Kidney epithelial cell (primary cell): ENCODE measurements around the gene LBX2. TPM values are rescaled to one million over a fixed set of nuclear protein-coding genes. Genes with fewer than 3 reads are reported as not detected.

Experiments used
- DNase-seq: peaks from one replicate; pipeline ENCODE4 v3.0.0-alpha.2; 2010; ENCODE audit warnings: low read depth
- H3K27me3 ChIP-seq: 2 replicates; pipeline ENCODE4 v1.6.0; 2011; ENCODE audit warnings: low read length; ENCODE audit not compliant: control insufficient read depth, insufficient read depth
- H3K36me3 ChIP-seq: 2 replicates; pipeline ENCODE4 v1.5.1; 2011; ENCODE audit warnings: low read length; ENCODE audit not compliant: control insufficient read depth, insufficient read depth
- H3K4me3 ChIP-seq: 2 replicates; pipeline ENCODE4 v1.5.1; 2011; ENCODE audit warnings: low read depth, mild to moderate bottlenecking, control low read depth, low read length
- total RNA-seq: library from RNA; depleted of rRNA; stranded (reverse); fragments of >200 nt; gene quantifications from 2 replicates; pipeline ENCODE4 v1.2.3, GENCODE V29; 2015
- TF ChIP-seq, protein P1 (sequence below): IDR thresholded peaks from 2 replicates; pipeline ENCODE4 v1.5.1; 2011; ENCODE audit warnings: mild to moderate bottlenecking, moderate library complexity, low read length, control low read depth, inconsistent platforms; ENCODE audit not compliant: insufficient read depth, poor library complexity, severe bottlenecking

Gene LBX2
- total RNA-seq, 1 donor from 2014 or later: 1.9 TPM

GRCh38 chr2:74533464-74533863, 34.1 kb upstream of the LBX2 start:
- Histone ChIP-seq H3K36me3 (no peaks in the 10 kb centered on the region), H3K4me3 (no peak overlapping the region), H3K27me3 (no peaks in the 10 kb centered on the region)
- TF ChIP-seq, protein P1, sequence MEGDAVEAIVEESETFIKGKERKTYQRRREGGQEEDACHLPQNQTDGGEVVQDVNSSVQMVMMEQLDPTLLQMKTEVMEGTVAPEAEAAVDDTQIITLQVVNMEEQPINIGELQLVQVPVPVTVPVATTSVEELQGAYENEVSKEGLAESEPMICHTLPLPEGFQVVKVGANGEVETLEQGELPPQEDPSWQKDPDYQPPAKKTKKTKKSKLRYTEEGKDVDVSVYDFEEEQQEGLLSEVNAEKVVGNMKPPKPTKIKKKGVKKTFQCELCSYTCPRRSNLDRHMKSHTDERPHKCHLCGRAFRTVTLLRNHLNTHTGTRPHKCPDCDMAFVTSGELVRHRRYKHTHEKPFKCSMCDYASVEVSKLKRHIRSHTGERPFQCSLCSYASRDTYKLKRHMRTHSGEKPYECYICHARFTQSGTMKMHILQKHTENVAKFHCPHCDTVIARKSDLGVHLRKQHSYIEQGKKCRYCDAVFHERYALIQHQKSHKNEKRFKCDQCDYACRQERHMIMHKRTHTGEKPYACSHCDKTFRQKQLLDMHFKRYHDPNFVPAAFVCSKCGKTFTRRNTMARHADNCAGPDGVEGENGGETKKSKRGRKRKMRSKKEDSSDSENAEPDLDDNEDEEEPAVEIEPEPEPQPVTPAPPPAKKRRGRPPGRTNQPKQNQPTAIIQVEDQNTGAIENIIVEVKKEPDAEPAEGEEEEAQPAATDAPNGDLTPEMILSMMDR: no peak
- DNase-seq: no peak

GRCh38 chr2:74532222-74532621, 32.8 kb upstream of the LBX2 start:
- DNase-seq: no peak

GRCh38 chr2:74531666-74532065, 32.3 kb upstream of the LBX2 start:
- no peaks in the 10 kb centered on the region for H3K27me3 ChIP-seq
- DNase-seq: no peak
- TF ChIP-seq, protein P1: no peak
- peaks cover 3% of the 10 kb centered on the region for H3K36me3 ChIP-seq
- no peak overlapping the region for H3K4me3 ChIP-seq

More at GRCh38 chr2:74532222-74532621, 32.8 kb upstream of the LBX2 start:
- Histone ChIP-seq H3K27me3 (no peaks in the 10 kb centered on the region), H3K36me3 (no peaks in the 10 kb centered on the region), H3K4me3 (no peak overlapping the region)
- TF ChIP-seq, protein P1: peak; percentile 29

DNA sequence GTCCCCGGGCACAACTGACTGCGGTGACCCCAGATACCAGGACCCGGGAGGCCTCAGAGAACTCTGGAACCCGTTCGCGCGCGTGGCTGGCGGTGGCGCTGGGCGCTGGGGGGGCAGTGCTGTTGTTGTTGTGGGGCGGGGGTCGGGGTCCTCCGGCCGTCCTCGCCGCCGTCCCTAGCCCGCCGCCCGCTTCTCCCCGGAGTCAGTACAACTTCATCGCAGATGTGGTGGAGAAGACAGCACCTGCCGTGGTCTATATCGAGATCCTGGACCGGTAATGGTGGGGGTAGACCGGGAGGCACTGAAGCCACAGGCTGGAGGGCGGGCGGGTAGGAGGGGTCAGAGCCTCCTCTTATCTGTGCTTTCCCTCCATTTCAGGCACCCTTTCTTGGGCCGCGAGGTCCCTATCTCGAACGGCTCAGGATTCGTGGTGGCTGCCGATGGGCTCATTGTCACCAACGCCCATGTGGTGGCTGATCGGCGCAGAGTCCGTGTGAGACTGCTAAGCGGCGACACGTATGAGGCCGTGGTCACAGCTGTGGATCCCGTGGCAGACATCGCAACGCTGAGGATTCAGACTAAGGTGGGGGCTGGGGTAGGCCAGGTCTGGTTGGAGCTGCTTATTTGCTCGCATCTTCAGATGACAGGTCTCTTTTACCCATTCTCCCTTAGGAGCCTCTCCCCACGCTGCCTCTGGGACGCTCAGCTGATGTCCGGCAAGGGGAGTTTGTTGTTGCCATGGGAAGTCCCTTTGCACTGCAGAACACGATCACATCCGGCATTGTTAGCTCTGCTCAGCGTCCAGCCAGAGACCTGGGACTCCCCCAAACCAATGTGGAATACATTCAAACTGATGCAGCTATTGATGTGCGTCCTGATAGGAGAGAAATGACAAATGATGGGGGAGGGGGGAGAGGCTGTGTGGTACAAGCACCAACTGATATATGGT, 31.1 kb upstream of the LBX2 start:
- Histone ChIP-seq H3K27me3 (no peaks in the 10 kb centered on the region), H3K4me3 (peak overlapping the region; percentile 62), H3K36me3 (peaks cover 4% of the 10 kb centered on the region)
- TF ChIP-seq, protein P1: no peak
- DNase-seq: no peak

GRCh38 chr2:74529357-74530238, 30.2 kb upstream of the LBX2 start, which contains the start of the genes AUP1 and HTRA2:
AUP1 (minus strand) TSS chr2:74529706; CDS start chr2:74529629, 77 bp downstream.
HTRA2 (plus strand) TSS chr2:74529933; CDS start chr2:74530007, 74 bp downstream.
- H3K36me3 ChIP-seq: peaks cover 4% of the 10 kb centered on the region
- H3K27me3 ChIP-seq: no peaks in the 10 kb centered on the region
- H3K4me3 ChIP-seq: peak within 1 kb of the TSS; percentile 62
- DNase-seq: peak; percentile 97
- TF ChIP-seq, protein P1: no peak
